SKM-1 (cell line): ENCODE measurements around the gene STAT3.
"Not testable (repeated sequence)": the region's sequence is repeated elsewhere in the genome, so short reads cannot be mapped to it uniquely, and the experiment has no call there.

Experiments used
- DNase-seq: peaks from one replicate; lab custom pipeline; 2025; ENCODE audit not compliant: unreplicated experiment; lab: John Stamatoyannopoulos, UW

Gene STAT3

DNA sequence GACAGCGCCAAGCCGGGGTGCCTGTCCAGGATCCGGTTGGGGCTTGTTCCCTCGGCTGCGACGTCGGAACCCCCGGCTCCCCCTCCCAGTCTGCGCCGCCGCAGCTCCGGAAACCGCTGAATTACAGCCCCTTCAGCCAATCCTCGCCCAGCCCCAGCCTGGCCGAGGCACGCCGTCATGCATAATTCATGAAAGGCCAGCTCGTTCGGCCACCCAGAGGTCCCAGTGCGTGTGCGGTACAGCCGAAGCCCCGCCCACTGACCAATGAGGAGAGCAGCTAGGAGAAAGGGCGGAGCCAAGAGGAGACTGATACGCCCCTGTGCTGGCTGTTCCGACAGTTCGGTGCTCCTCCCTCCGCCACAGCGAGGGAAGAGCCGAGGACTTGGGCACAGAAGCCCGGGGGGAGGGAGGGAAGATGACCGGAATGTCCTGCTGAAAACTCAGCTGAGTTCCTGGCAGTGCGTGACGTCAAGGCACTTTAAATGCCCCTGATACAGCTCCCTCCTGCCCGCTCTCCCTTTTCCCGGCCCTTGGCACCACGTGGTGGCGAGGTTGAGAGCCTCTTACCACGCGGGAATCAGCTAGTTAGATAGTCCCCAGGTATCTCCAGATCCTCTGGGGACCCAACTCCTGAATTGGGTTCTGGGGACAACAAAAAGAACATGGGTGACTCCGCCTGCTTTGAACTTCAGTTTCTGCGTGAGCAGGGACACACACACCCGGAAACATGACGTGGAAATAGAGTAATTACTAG is at the start of gene STAT3:
STAT3 (minus strand) TSS at position 62 of the 754 bp plus-strand sequence. CDS start 39,926 bp downstream, outside the sequence.
- peak; percentile 96 for DNase-seq

DNA sequence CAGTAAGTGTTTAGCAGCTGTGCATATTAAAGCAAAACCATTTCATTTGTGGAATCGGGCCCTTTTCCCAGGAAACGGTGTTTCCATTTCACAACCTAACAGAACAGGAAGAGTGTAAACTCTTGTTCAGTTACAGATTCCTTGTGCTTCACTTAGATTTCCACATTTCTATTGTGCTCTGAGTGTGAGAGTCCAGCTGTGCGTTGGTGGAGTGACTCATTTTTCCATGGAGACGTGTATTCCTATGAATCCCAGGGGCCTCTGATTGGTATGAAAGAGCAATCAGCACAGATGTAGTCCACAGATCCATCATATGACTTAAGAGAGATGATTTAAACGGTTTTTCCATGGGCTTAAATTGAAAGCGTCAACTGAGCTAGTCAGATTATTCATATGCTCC is 48.1 kb upstream of the STAT3 start:
- no peak for DNase-seq

DNA sequence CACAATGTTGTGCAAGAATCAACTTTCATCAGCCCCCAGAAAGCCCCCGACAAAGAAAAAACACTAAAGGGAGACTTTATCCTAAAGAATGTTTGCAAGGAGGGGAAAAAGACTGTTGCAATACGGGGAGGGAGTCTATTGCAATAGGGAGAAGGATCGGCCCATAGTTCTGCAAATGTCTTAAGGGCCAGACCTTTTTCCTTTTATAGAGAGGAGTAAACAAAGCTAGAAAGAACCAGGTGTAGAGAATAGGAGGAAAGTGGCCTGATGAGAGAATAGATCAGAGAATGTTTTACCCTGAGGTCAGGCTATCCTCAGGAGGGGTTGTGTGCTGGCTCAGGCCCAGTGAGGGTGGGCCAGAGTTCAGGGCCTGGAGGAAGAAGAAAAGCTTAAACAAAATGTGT is 43.5 kb upstream of the STAT3 start:
- no peak for DNase-seq

DNA sequence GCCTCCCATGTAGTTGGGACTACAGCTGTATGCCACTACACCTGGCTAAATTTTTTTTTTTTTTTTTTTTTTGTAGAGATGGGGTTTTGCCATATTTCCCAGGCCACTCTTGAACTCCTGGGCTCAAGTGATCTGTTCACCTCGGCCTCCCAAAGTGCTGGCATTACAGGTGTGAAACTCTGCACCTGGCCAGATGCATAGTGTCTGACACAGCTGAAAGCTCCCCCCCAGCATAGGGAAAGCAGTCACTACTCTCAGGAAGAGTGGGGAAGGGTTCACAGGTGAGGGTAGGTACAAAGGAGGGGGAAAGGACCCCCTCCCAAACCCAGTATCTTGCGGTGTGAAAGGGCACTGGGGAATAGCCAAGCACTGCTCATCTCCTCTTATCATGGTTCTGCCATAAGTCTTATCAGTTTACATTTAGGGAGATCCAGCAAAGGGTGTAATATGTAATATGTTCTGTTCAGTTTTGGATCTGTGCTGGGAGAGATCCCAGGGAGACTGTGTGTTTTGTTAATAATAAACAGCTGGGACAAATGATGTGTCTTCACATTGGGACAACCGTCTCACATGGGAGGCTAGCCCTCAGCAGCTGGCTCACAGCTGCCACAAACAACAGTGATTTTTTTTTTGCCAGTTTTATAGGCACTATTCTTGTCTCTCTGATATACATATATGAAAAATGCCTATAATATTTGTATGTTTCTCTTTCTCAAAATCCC is 41.6 kb upstream of the STAT3 start:
- DNase-seq, result no peak

DNA sequence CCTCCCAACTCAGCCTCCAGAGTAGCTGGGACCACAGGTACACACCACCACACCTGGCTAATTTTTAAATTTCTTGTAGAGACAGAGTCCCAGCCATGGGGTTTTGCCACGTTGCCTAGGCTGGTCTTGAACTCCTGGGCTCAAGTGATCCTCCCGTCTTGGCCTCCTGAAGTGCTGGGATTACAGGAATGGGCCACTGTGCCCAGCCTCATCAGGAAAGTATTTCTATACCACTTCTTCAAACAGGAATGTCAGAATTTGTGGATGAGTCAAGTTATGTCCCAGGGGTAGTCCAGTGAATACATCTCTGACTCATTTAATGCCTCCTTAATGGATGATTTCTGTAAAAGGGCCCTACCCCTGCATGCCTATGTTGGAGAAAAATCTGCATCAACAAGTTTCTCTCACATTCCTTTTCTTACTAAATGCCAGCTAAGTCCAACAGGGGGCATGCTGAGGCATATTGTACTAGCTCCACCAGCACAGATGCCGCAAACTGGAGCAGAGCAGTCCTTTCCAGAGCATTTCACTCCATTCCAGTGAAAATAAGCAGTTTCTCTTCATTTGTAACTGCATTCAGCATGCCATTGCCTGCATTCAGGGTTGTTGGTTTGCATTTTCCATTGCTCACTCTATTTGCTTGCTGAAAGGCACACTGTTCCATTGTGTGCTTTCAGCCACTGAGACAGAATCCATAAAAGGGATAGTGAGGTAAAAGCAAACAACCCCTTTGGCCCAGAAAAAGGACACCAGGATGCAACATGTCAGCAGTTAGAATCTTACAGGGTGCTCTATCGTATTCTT is 40.1 kb upstream of the STAT3 start:
- peak; percentile 45 for DNase-seq

DNA sequence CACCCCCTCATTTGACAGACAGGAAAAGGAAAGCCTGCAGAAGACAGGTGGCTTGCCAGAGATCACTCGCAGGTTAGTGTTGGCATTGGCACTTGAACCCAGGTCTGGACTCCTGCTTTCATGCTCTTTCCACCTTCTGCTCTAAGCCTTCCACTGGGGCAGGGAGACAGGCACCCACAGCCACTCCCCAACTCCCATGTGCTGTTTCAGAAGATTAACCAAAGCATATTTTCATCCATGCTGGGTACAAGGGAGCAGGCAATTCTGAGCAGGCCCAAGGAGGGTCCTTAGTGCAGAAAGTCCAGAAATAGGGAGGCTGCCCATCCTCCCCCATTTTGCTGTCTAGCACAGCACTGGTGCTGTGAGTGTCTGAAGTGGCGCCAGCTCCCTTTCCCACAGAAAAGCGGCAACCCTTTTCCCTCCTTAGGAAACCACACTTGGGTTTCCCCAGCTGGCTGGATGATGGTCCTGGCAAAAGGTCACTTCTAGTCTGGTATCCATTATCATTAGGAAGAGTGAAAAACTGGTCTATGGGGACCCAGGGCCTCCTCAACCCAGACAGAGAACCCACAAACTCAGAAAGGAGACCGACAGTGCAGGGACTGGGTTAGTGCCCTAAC is 36.9 kb upstream of the STAT3 start:
- DNase-seq, result no peak

DNA sequence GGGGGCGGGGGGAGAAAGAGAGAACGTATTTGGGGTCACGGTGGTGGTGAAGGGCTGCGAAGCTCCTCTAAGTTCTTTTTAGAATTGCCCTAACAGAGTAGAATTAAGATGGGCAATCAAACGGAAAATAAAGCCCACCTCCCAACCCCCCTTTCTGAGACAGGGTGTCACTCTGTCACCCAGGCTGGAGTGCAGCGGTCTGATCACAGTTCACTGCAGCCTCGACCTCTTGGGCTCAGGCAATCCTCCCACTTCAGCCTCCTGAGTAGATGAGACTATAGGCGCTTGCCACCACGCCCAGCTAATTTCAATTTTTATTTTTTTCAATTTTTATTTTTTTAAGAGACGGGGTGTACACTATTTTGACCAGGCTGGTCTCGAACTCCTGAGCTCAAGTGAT is 35.5 kb upstream of the STAT3 start:
- DNase-seq, result no peak

DNA sequence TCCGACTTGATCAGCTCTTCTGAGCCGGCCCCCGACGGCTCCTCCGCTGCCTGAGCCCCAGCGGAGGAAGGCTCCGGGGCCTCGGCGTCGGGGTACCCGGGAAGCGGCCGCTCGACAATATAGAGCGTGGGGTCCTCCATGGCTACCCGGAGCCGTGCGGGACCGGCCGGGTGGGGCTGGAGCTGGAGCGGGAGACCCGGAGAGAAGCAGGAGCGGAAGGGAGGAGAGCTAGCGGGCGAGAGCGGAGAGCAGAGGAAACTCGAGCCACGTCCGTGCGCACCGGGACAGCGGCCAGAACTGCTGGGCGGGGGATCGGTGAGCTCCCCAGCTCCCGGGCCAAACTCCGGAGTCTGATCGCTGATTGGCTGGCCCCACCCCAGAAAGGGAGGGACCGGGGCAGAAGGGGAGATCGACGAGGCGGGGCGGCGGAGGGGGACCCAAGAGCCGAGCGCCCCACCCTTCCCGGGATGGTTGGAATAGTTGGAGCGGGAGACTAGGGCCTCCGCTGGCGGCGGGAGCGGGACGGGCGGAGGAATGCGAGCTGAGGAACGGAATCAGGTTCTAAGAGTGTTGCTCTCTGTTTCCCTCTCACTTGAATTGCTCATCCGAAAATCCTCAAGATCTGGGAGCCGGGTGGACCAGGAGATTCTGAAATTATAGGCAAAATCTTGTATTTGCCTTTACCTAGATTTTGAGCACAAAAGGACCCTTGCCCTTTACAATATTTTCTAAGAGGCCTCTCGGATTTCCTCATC is 34.9 kb upstream of the STAT3 start, which contains the start of gene CAVIN1:
CAVIN1 (minus strand) TSS at position 299 of the 755 bp plus-strand sequence; CDS start at position 140, 159 bp downstream.
- no peak for DNase-seq

DNA sequence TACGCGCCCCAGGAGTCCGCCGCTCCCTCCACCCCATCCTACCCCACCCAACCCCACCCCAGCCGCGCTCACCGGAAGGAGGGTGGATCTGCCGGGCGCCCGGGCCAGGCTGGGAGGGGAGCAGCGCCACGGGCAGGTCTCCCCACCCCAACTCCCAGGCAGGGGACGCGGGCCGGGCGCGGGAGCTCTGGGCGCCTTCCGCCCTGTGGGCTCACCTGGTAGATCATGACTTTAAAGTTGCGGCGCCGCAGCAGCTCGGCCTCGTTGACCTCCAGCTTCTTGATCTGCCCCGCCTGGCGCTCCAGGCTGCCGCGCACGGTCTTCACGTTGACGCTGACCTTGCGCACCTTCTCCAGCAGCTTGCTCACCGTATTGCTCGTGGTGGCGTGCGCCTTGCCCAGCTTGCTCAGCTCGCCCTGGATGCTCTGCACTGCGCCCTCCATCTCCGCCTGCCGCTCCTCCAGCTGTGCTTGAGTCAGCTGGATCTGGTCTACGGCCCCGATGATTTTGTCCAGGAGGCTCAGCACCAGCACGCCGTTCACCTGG is 34.2 kb upstream of the STAT3 start:
- no peak for DNase-seq

DNA sequence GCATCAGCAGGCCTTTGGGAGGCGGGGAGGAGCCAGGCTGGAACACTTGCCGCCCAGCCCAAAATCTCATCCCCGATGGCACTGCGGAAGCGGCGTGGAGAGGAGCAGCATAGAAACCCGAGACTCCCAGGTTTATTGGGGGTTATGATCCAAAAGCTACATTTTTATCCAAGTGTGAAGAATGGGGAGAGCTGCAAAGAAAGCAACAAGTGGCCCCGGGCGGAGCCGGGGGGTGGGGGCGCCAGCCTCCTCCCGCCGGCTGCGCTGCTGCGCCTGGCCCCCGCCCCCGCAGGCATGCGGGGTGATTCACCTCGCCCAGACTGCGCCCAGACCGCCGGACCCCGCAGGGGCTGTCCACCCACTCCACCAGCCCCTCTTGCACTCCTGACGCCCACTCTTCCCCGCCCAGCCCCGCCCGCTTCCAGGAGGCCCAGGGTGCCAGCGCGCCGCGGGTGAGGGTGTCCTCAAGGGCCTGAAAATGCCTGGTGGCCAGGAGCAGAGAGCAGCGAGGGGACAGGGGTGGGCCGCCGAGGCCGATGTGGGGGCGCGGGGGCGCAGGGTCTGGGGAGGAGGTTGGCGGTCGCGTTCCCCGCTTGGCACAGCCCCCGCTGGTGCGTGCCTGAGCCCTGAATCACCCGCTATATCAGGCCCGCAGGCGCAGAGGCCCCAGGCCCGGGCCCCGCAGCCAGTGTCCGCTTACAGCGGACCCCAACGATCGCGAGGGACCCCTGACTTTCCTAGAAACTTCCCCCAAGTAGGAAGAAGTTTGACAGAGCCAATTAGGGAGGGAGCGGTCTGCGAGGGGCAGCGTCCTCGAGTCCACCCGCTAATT is 33.5 kb upstream of the STAT3 start:
- DNase-seq, result no peak

DNA sequence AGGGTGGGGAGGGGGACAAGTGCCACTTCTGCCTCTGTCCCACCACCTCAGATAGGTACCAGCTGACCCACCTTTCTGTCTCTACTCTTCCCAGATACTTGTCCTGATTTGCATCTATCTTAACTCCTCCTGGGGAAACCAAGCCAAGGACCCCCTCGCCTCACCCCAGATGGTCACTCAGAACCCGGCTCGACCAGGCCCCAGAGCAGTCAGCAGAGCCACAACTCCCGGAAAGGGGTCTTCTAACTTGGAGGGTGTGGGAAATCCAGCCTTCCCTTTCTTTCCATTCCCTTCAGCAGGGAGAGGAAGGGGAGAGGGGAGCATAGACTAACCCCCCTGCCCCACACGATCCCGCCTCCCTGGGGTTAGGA is 32.9 kb upstream of the STAT3 start:
- DNase-seq, result no peak

DNA sequence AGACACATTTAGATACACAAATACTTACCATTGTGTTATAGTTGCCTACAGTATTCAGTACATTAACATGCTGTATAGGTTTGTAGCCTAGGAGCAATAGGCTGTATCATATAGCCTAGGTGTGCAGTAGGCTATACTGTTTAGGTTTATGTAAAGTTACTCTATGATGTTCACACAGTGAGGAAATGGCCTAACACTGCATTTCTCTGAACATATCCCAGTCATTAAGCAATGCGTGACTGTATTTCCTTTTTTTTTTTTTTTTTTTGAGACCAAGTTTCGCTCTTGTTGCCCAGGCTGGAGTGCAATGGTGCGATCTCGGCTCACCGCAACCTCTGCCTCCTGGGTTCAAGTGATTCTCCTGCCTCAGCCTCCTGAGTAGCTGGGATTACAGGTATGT is 29.7 kb upstream of the STAT3 start:
- not testable (repeated sequence) for DNase-seq

DNA sequence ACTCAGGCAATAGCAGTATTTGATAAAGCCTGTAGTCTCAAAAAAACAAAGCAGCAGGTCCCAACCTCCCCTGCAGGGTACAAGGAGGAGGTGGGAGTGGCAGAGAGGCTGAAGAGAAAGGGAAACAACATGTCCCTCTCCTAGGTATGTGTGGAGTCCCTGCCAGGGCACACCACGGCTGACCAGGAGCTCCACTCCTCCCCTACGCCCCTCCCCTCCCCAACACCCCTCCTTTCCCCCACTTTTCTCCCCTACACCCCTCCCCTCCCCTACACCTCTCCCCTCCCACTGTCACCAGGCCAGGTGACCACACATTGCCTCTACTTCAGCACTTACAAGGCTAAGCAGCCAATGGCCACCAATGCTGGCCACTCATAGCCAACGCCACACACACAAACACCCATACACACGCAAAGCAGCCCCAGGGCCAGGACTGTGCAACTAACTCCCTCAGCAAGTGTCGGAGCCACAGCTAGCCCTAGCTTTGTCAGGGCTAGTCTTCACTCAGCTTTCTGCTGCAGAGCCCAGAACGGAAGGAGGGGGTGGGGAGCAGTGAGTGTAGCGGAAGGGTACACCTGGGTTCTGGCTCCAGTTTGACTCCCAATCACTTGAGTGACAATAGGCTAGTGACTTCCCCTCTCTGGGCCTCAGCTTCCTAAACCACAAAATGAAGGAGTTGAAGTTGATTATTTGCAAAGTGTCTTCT is 26.6 kb upstream of the STAT3 start:
- no peak for DNase-seq

DNA sequence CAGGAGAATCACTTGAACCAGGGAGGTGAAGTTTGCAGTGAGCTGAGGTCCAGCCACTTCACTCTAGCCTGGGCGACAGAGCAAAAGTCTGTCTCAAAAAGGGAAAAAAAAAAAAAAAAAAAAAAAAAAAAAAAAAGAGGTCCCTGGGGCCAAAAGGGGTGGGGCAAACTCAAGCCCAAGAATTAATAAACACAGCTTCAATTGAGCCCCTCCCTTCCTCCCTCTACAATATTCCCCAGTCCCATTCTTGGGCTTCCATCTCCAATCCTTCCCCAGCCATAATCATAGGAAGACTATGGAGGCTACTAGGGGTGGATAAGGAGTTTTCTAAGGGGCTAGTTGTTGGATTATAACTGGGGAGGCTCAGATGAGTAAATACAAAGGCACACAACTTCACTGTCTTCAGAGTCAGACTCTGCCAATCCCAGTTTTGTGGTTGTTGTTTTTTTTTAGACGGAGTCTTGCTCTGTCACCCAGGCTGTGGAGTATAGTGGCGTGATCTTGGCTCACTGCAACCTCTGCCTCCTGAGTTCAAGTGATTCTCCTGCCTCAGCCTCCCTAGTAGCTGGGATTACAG is 25.3 kb upstream of the STAT3 start:
- no peak for DNase-seq

DNA sequence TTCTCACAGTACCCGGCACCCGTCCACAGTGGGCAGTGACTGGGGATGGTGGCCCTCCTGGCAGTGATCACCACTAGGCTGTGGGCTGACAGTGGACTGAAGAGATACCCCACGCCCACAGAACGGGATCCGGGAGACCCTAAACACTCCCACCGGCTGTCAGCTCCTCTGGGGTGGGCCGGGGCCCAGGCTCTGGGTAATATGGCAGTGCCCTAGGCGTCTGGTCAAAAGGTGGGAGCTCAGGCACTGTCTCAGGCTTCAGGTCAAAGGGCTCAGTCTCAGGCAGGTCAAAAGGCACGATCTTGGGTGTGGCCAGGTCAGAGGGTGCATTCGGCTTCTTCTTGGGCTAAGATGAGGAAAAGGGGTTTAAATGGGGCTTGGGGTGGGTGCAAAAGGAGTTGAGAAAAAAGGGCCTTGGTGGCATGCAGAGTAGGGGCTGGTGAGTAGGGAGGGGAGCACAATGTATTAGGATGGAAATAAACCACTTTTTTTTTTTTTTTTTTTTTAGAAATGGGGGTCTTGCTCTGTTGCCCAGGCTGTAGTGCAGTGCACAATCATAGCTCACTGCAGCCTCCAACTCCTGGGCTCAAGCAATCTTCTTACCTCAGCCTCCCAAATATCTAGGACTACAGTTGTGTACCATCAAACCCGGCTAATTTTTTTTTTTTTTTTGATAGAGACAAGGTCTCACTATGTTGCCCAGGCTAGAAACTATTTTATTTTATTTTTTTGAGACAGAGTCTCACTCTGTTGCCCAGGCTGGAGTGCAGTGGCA is 23.9 kb upstream of the STAT3 start:
- no peak for DNase-seq

DNA sequence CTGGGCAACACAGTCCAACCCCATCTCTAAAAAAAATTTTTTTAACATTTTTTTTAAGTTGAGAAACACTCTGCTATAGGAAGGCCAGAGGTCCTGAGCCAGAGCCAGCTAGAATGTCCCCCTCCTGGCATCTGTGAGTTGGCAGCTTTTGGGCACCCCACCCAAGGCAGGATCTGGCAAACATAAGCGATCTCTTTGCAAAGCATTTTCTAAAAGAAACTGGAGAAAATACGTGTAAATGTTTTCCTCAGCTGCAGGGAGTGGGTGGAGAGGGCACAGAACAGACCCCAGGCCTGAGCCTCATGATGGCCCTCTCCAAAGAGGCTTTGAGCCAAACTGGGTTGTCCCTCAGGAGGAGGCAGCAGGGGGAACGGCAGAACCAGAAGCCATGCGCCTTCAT is 23.1 kb upstream of the STAT3 start:
- DNase-seq, result no peak

DNA sequence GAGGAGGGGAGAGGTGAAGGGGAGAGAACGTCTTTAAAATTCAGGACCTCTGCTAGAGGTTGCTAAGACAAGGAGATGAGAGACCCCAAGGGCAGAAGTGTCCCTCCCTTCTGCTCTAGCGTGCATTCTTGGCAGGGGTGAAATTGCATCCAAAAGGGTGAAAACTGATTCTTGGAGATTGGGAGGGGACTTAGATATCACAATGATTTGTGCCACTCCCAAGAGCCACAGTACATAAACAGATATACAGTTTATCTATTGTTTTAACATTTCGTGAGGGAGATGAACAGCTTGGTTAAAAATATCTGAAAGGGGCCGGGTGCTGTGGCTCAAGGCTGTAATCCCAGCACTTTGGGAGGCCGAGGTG is 22.1 kb upstream of the STAT3 start:
- no peak for DNase-seq
